Endothelial cell (in vitro differentiated cells): ENCODE results near the gene PEPD. TPM values are rescaled to one million over a fixed set of nuclear protein-coding genes. Genes with fewer than 3 reads are reported as not detected.

Experiments
- DNase-seq: peaks from one replicate; pipeline ENCODE4 v3.0.0; 2021; ENCODE audit warnings: low spot score
- H3K27ac Mint-ChIP-seq: one replicate; pipeline ENCODE4 v1.8.0; 2021; ENCODE audit warnings: mixed read lengths, inconsistent platforms; ENCODE audit not compliant: unreplicated experiment
- H3K27me3 Mint-ChIP-seq: one replicate; pipeline ENCODE4 v1.8.0; 2021; ENCODE audit warnings: mild to moderate bottlenecking, moderate library complexity, mixed read lengths, inconsistent platforms; ENCODE audit not compliant: unreplicated experiment
- H3K36me3 Mint-ChIP-seq: one replicate; pipeline ENCODE4 v1.8.0; 2021; ENCODE audit warnings: mild to moderate bottlenecking, low read depth, mixed read lengths, inconsistent platforms; ENCODE audit not compliant: unreplicated experiment
- H3K4me1 Mint-ChIP-seq: one replicate; pipeline ENCODE4 v1.8.0; 2021; ENCODE audit warnings: mild to moderate bottlenecking, mixed read lengths, inconsistent platforms; ENCODE audit not compliant: unreplicated experiment
- H3K4me3 Mint-ChIP-seq: one replicate; pipeline ENCODE4 v1.8.0; 2021; ENCODE audit warnings: mild to moderate bottlenecking, mixed read lengths, inconsistent platforms; ENCODE audit not compliant: unreplicated experiment
- H3K9me3 Mint-ChIP-seq: one replicate; pipeline ENCODE4 v1.8.0; 2021; ENCODE audit warnings: mixed read lengths, inconsistent platforms; ENCODE audit not compliant: unreplicated experiment
- total RNA-seq: library from RNA; stranded (reverse); fragmentation: NEBNext Ultra II Directional; extraction: Animal tissue kit (Norgen Biotek cat#: 25700); gene quantifications from one replicate; pipeline ENCODE4 v1.2.1, GENCODE V29; 2021; ENCODE audit not compliant: unreplicated experiment
- TF ChIP-seq, protein P1 (sequence below): fragments of 200-600 bp; sonication (generic); IDR thresholded peaks from one replicate; pipeline ENCODE4 v1.5.0; 2021; ENCODE audit warnings: antibody characterized with exemption; ENCODE audit not compliant: unreplicated experiment

Gene PEPD
- total RNA-seq, 1 donor from 2014 or later, result 40.5 TPM

DNA sequence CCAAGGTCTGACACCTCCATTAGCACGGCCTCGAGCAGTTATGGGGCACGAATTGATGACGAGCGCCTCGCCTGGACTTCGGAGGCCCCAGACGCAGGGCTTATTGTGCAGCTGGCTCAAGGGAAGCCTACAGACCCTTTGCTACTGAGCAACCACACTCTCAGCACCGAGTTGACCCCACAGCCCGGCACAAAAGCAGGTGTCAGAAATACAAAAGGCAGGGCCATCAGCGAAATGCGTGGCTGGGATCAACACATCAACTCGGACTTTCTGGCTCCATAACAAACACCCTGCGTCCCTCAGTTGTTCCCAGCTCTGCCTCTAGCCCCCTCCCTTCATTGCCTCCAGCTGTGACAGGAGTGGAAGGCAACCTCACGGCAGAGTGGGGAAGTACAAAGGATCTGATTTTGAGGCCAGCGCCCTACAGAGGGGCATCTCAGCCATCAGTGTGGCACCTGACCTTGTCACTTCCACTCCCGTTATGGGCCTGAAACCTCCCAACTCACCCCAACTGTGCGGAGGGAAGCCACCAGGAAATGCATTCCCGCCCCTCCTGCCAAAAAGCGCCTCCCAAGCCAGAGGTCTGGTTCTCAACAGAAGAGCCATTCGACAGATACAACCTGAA is 18.0 kb downstream of the PEPD start:
- peaks cover 15% of the 10 kb centered on the region for H3K4me1 Mint-ChIP-seq
- TF ChIP-seq, protein P1, sequence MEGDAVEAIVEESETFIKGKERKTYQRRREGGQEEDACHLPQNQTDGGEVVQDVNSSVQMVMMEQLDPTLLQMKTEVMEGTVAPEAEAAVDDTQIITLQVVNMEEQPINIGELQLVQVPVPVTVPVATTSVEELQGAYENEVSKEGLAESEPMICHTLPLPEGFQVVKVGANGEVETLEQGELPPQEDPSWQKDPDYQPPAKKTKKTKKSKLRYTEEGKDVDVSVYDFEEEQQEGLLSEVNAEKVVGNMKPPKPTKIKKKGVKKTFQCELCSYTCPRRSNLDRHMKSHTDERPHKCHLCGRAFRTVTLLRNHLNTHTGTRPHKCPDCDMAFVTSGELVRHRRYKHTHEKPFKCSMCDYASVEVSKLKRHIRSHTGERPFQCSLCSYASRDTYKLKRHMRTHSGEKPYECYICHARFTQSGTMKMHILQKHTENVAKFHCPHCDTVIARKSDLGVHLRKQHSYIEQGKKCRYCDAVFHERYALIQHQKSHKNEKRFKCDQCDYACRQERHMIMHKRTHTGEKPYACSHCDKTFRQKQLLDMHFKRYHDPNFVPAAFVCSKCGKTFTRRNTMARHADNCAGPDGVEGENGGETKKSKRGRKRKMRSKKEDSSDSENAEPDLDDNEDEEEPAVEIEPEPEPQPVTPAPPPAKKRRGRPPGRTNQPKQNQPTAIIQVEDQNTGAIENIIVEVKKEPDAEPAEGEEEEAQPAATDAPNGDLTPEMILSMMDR, result no peak
- H3K9me3 Mint-ChIP-seq, result no peaks in the 10 kb centered on the region
- H3K27ac Mint-ChIP-seq, result no peak overlapping the region
- no peaks in the 10 kb centered on the region for H3K27me3 Mint-ChIP-seq
- no peak overlapping the region for H3K4me3 Mint-ChIP-seq
- H3K36me3 Mint-ChIP-seq, result no peaks in the 10 kb centered on the region
- no peak for DNase-seq

DNA sequence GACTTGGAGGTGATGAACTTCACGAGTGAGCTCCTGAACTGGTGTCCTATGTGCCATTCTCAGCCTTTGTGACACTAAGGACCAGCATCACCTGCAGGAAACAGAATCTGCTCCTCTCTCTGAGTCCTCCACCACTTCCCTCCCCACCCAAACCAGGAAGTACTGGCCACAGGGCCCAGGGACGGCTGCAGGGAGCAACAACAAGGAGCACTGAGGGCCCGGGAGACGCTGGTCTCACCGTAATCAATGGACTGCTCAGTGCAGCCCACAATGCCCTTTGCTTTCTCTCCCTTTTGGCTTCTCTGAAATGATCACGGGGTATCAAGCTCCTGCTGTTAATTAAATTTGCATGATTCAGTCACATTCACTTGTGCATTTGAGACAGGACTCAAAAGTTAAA is 18.6 kb downstream of the PEPD start:
- Mint-ChIP-seq H3K36me3 (no peaks in the 10 kb centered on the region), H3K27ac (no peak overlapping the region), H3K4me1 (peaks cover 15% of the 10 kb centered on the region), H3K27me3 (no peaks in the 10 kb centered on the region), H3K4me3 (no peak overlapping the region), H3K9me3 (no peaks in the 10 kb centered on the region)
- TF ChIP-seq, protein P1, result no peak
- no peak for DNase-seq

DNA sequence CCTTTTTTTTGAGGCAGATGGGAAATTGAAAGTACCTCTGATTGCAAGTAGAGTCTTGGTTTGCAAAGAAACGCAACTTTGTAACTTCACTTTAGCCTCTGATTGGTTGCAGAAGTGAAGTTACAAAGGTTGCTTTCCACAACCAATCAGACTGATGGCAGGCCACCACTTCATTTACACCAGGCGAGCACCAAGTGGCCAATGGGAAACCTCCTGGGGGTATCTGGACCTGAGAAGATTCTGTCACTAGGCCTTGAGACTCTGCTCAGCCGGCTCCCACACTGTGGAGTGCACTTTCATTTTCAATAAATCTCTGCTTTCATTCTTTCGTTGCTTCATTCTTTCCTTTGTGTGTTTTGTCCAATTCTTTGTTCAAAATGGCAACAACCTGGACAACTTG is 19.1 kb downstream of the PEPD start:
- Mint-ChIP-seq H3K9me3 (no peaks in the 10 kb centered on the region), H3K27me3 (no peaks in the 10 kb centered on the region), H3K27ac (no peak overlapping the region), H3K36me3 (no peaks in the 10 kb centered on the region), H3K4me3 (no peak overlapping the region), H3K4me1 (peaks cover 13% of the 10 kb centered on the region)
- TF ChIP-seq, protein P1, result no peak
- DNase-seq, result no peak

DNA sequence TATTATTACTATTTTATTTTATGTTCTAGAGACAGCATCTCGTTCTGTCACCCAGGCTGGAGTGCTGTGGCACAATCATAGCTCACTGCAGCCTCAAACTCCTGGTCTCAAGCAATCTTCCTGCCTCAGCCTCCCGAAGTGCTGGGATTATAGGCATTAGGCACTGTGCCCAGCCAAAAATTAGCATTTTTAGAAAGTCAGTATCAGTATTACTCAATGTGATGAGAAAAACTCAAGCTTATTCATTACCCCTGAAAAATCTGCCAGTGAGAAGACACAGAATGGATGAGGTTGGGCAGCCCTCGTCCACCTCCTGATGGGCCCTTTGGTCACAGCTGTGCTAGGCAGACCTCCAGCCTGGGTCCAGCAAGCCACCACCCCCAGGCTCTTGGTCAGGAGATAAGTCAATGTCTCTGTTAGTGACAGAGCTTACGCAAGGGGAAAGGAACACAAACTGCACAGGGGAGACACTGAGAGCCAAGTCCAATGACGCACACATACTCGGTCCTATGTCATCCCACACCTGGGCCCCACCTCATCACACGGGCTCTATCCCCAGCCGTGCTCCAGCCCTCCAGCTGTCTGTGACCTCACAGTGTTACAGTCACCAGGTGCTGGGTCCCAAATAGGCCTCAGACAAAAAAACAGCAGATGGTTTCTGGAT is 19.8 kb downstream of the PEPD start:
- no peaks in the 10 kb centered on the region for H3K27me3 Mint-ChIP-seq
- H3K27ac Mint-ChIP-seq, result no peak overlapping the region
- TF ChIP-seq, protein P1, result no peak
- H3K4me1 Mint-ChIP-seq, result peaks cover 6% of the 10 kb centered on the region
- H3K4me3 Mint-ChIP-seq, result no peak overlapping the region
- no peaks in the 10 kb centered on the region for H3K9me3 Mint-ChIP-seq
- no peaks in the 10 kb centered on the region for H3K36me3 Mint-ChIP-seq
- no peak for DNase-seq

DNA sequence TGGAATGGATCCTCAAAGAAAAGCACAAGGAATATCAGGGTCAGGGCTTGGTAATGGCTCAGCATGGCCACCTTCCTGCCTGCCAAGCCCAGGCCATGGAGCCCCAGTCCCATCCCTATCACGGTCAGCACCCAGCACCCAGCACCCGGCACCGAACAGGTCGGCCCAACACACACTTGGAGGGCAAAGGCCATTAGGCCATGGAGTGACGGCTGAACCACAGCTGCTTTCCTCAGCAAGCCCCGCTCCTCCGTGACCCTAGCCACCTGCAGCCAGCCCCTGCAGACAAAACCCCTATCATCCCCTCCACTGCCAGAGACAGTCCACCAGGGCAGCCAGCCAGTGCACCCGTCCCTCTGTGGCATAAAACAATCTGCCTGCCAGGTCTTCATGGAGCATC is 20.6 kb downstream of the PEPD start:
- Mint-ChIP-seq H3K27ac (no peak overlapping the region), H3K4me3 (no peak overlapping the region)
- TF ChIP-seq, protein P1, result no peak

More for the DNA sequence above, 20.6 kb downstream of the PEPD start:
- Mint-ChIP-seq H3K36me3 (no peaks in the 10 kb centered on the region), H3K4me1 (no peaks in the 10 kb centered on the region), H3K9me3 (no peaks in the 10 kb centered on the region), H3K27me3 (no peaks in the 10 kb centered on the region)
- no peak for DNase-seq
